IPS-18c (cell line): ENCODE data around the gene SHB.
A peak's percentile ranks its signal among the peaks of the same experiment; 100 is the strongest.
"Not testable (repeated sequence)": the region's sequence is repeated elsewhere in the genome, so short reads cannot be mapped to it uniquely, and the experiment has no call there.

Source experiments
- H3K4me3 ChIP-seq: 2 replicates; pipeline ENCODE4 v1.7.0; 2013; ENCODE audit warnings: low read depth, mild to moderate bottlenecking, low read length, moderate library complexity; ENCODE audit not compliant: insufficient read depth
- H3K9me3 ChIP-seq: one replicate; pipeline ENCODE4 v1.6.1; 2013; ENCODE audit warnings: mild to moderate bottlenecking, low read length, moderate library complexity; ENCODE audit not compliant: control insufficient read depth, insufficient read depth

SHB gene

DNA sequence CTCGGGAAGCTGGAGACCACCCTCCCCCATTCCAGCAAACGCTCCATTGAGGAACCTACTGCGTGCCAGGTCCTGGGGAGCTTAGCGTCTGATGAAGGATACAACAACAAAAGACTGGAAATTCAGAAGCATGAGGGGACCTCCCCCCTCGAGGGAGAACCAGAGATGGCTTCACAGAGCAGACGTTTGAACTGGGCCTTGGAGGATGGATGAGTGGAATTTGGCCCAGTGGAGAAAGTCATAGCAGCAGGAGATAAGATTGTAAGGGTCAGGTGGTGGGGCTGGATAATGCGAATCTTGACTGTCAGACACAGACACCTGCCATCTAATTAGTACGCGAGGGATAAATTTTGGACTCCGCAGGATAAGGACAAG, 163.9 kb downstream of the SHB start:
- no peaks in the 10 kb centered on the region for H3K9me3 ChIP-seq
- peak overlapping the region; percentile 85; the same call in 1 of the 2 replicates for H3K4me3 ChIP-seq

DNA sequence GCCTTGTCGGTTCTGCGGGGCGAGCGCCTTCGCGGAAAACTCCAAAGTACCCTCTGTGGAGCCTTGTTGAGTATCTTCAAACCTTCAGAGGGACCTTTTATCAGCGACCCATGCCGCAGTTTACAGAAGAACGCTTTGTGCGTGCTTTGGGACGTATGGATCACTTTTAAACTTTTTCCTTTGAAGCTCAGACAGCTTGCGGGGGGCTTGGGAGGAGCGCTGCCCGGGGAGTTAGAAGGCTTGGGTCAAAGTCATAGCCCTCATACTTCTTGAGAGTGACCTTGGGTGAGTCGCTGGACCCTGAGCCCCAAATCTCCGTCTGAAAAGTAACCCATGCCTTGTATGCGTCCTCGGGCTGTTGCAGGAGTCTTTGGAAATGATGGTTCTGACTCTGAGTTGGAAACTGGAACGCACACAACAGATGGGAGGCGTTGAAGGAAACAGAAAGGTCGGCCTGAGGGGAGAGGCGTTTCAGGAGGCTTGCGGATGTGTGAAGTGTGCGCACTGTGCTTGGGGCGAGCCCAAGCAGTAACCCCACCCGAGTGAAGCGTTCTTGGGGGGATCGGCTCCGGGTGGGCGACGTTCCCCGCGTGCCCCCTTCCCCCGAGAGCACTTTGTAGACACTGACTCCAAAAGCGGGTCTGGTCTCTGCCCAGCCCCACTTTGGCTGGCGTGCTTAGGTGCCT, 164.4 kb downstream of the SHB start:
- no peaks in the 10 kb centered on the region for H3K9me3 ChIP-seq
- peak overlapping the region; percentile 85 for H3K4me3 ChIP-seq

DNA sequence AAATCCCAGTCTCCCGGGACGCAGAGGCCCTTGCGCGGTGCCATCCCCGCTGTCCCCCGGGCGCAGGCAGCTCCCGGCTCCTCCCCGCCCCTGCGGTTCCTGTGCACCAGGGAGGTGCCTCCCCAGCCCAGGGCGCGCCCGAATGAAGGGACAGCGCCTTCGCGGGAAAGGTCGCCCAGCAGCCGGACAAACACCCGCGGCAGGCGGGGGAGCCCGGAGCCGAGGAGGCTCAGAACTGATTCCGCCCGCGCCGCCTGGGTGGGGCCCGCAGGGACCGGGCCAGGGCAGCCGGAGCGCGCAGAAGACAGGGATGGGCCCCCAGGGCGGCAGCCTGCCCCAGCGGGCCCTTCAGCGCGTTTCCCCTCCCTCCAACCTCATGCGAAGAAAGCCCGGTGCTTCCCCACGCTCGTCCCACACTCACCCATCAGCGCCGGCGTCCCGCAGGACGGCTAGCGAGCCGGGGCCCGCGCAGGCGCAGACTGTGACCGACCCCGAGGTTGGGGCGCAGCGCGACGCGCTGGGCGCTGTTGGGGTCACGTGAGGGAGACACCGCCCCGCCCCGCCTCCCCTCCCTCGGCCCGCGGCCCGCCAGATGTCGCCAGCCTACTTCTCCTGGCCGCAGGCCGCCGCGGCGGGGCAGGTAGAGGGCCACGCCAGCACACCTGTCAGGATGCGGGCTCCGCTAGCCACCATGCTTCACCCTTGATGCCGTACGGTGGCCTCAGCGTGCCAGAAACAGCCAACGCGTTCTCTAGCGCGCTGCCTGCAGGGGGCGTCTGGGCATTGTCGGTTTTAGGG, 165.2 kb downstream of the SHB start, which contains the start of gene SLC25A51:
Gene SLC25A51 (minus strand): TSS at position 481 of the 798 bp plus-strand sequence. CDS start 15,577 bp downstream, outside the sequence.
- no peaks in the 10 kb centered on the region for H3K9me3 ChIP-seq
- H3K4me3 ChIP-seq, result peak within 1 kb of the TSS; percentile 85

- Histone ChIP-seq H3K4me3 (peak overlapping the region; percentile 85), H3K9me3 (no peaks in the 10 kb centered on the region)
These were observed 166.0 kb downstream of the SHB start for GRCh38 chr9:37902796-37903646.

DNA sequence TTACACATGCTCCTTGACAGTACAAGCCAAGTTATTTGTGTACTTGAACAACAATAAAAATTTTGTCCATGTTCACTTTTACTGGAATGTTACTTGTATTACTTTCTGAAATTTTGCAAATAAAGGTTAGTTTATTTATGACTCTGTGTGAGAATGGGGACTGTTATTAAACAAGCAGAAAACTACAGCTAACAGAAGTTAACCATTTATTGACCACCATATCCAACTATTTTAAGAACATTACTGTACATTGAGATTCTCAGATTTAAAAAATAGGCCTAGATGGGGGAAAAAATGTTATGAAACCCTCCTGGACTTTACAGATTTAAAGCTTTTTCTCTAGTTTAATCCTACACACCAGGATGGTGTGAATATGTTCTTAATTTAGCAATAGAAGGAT, 166.9 kb downstream of the SHB start:
- no peak overlapping the region for H3K4me3 ChIP-seq
- no peaks in the 10 kb centered on the region for H3K9me3 ChIP-seq

GRCh38 chr9:37899041-37899440, 170.0 kb downstream of the SHB start:
- H3K9me3 ChIP-seq, result no peaks in the 10 kb centered on the region

GRCh38 chr9:37897665-37898064, 171.4 kb downstream of the SHB start:
- Histone ChIP-seq H3K4me3 (no peak overlapping the region), H3K9me3 (no peaks in the 10 kb centered on the region)

More at GRCh38 chr9:37899041-37899440, 170.0 kb downstream of the SHB start:
- H3K4me3 ChIP-seq, result no peak overlapping the region

GRCh38 chr9:37892063-37892462, 177.0 kb downstream of the SHB start:
- no peaks in the 10 kb centered on the region for H3K9me3 ChIP-seq
- no peak overlapping the region for H3K4me3 ChIP-seq

DNA sequence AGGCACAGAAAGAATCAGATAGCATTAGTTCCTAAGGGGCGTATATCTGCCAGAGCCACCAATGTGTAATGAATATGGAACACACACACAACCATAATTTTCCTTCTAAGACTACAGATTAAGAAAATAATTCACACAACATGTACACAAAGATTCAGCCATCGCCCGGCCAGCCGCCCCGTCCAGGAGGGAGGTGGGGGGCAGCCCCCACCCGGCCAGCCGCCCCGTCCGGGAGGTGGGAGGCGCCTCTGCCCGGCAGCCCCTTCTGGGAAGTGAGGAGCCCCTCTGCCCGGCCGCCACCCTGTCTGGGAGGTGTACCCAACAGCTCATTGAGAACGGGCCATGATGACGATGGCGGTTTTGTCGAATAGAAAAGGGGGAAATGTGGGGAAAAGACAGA, 178.0 kb downstream of the SHB start:
- H3K4me3 ChIP-seq, H3K9me3 ChIP-seq: not testable (repeated sequence)

GRCh38 chr9:37889536-37889935, 179.5 kb downstream of the SHB start:
- H3K4me3 ChIP-seq, result no peak overlapping the region
- H3K9me3 ChIP-seq, result no peaks in the 10 kb centered on the region

- H3K9me3 ChIP-seq, H3K4me3 ChIP-seq: not testable (repeated sequence)
These were observed 180.9 kb downstream of the SHB start for GRCh38 chr9:37887977-37888583.

DNA sequence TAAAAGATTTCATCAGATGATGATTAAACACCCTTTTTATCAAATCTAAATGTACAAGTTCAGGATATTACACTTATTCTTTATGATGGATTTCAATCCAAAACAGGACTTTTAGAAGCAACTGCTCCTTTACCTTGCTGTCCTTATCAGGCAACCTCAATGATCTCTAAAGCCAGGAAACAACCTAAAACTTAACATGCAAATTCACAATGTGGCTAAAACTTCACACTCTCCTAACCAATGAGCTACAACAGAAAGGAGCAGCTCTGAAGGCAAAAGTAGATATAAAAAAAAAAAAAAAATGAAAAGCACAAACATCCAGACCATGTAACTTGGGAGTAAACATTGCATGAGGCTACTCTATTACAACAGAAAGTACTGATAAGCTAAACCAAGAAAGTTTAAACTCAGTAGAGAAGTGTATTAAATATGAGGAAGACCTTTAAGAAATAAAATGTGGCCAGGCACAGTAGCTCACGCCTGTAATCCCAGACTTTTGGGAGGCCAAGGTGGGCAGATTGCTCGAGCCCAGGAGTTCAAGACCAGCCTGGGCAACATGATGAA, 188.0 kb downstream of the SHB start:
- Histone ChIP-seq H3K4me3 (no peak overlapping the region), H3K9me3 (peaks cover 6% of the 10 kb centered on the region)

GRCh38 chr9:37876376-37876775, 192.7 kb downstream of the SHB start:
- Histone ChIP-seq H3K9me3 (peaks cover 6% of the 10 kb centered on the region), H3K4me3 (no peak overlapping the region)

- Histone ChIP-seq H3K9me3 (peaks cover 8% of the 10 kb centered on the region), H3K4me3 (no peak overlapping the region)
These were observed 195.1 kb downstream of the SHB start for GRCh38 chr9:37873955-37874354.

DNA sequence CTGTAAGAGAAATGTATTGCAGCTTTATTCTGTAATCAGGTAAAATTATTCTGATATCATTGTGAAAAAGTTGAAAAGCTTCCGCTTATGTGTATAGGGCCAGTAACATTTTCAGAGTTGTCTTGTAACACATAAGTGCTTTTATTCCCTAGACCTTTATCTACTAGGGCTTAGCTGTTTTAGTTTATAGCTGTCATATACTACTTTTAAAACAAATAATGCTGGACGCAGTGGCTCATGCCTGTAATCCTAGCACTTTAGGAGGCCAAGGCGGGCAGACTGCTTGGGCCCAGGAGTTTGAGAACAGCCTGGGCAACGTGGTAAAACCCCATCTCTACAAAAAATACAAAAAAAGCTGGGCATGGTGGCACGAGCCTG, 198.2 kb downstream of the SHB start:
- Histone ChIP-seq H3K9me3 (peaks cover 2% of the 10 kb centered on the region), H3K4me3 (no peak overlapping the region)

DNA sequence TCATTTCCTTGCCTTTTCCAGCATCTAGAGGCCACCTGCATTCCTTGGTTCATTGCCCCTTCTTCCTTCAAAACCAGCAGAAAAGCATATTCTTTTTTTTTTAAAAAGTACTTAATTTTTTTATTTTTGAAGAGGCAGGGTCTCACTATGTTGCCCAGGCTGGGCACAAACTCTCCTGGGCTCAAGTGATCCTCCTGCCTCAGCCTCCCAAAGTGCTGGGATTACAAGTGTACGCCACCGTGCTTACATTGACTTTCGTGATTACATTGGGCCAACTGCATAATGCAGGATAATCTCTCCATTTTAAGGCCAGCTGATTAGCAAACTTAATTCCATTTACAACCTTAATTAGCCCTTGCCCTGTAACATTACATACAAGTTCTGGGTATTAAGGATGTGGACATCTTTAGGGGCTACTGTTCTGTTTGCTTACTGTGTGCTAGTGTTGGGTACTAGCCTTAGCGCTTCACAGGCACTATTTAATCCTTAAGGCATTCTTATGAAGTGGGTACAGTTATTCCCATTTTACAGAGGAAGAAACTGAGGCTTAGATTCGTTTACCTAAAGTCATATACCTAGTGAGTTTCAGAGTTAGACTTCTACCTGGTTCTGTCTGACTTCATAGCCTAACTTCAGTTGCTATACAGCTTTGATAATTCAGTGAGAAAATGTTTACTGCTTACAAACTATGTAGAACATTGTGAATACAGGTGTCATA, 198.8 kb downstream of the SHB start:
- Histone ChIP-seq H3K9me3 (peaks cover 2% of the 10 kb centered on the region), H3K4me3 (no peak overlapping the region)
